T-cell (primary cell): ENCODE results near the gene ANO10. TPM values are rescaled to one million over a fixed set of nuclear protein-coding genes. Genes with fewer than 3 reads are reported as not detected.

Experiments used
- ATAC-seq, 4 experiments: fragments of 200-7000 bp in 3 of 4; fragments of 150-1000 bp in 1 of 4; cut with Tn5 transposase; replicated peaks in 1 of 4; 1 replicate in 3 of 4; 2 replicates in 1 of 4; pipeline ENCODE4 v1.10.0; 2021; ENCODE audit warnings: moderate library complexity in 3 of 4, mild to moderate bottlenecking in 2 of 4, moderate number of reproducible peaks in 1 of 4
- CTCF ChIA-PET, 2 donors: fragments of 300-600 bp; sonication (Branson Sonifier 250); formaldehyde crosslinking; loops; one replicate each; lab custom pipeline; 2022; ENCODE audit warnings: antibody characterized with exemption in 2 of 2; lab: Charles Lee
- POLR2A ChIA-PET, 2 donors: fragments of 300-600 bp; sonication (Branson Sonifier 250); formaldehyde crosslinking; loops; one replicate each; lab custom pipeline; 2022; ENCODE audit warnings: antibody characterized with exemption in 2 of 2; lab: Charles Lee
- DNase-seq, 35 experiments: peaks; one replicate each; pipeline versions ENCODE4 v3.0.0 to v3.0.0-alpha.2; 2013 to 2023
- H3K27ac ChIP-seq: one replicate; pipeline ENCODE4 v1.5.1; 2013; ENCODE audit warnings: low read length
- H3K27me3 ChIP-seq, 2 experiments: replicated peaks in 1 of 2; 1 replicate in 1 of 2; 2 replicates in 1 of 2; pipeline versions ENCODE4 v1.6.1 to v1.7.0; 2013; ENCODE audit warnings: low read length in 1 of 2, mixed read lengths in 1 of 2; ENCODE audit not compliant: control insufficient read depth in 2 of 2, insufficient read depth in 2 of 2; ENCODE audit errors: extremely low read depth in 1 of 2
- H3K36me3 ChIP-seq, 2 donors: 1 replicate in 1 of 2; 2 replicates in 1 of 2; pipeline versions ENCODE4 v1.6.1 to v1.7.0; 2013; ENCODE audit warnings: low read length in 1 of 2; ENCODE audit not compliant: control insufficient read depth in 2 of 2, insufficient read depth in 1 of 2; ENCODE audit errors: extremely low read depth in 1 of 2
- H3K4me1 ChIP-seq, 2 experiments: 1 replicate in 1 of 2; 2 replicates in 1 of 2; pipeline versions ENCODE4 v1.6.1 to v1.7.0; 2013; ENCODE audit warnings: low read length in 2 of 2, mixed read lengths in 1 of 2; ENCODE audit not compliant: insufficient read depth in 2 of 2, control insufficient read depth in 1 of 2; ENCODE audit errors: extremely low read depth in 1 of 2
- H3K4me3 ChIP-seq, 2 donors: 1 replicate in 1 of 2; 2 replicates in 1 of 2; pipeline versions ENCODE4 v1.5.1 to v1.7.0; 2013; ENCODE audit warnings: mild to moderate bottlenecking in 2 of 2, low read length in 1 of 2, moderate library complexity in 1 of 2; ENCODE audit not compliant: control insufficient read depth in 1 of 2; ENCODE audit errors: extremely low read depth in 1 of 2
- H3K9me3 ChIP-seq: 2 replicates; pipeline ENCODE4 v1.7.0; 2013
- H3K27ac Mint-ChIP-seq, 2 donors: one replicate each; pipeline ENCODE4 v1.8.0; 2020 to 2021; ENCODE audit warnings: mild to moderate bottlenecking in 2 of 2, mixed read lengths in 2 of 2
- H3K27me3 Mint-ChIP-seq, 2 donors: one replicate each; pipeline ENCODE4 v1.8.0; 2021 to 2022; ENCODE audit warnings: mixed read lengths in 2 of 2
- H3K36me3 Mint-ChIP-seq: one replicate; pipeline ENCODE4 v1.8.0; 2021; ENCODE audit warnings: mixed read lengths
- H3K4me1 Mint-ChIP-seq, 3 donors: one replicate each; pipeline ENCODE4 v1.8.0; 2020 to 2022; ENCODE audit warnings: mixed read lengths in 3 of 3, mild to moderate bottlenecking in 1 of 3
- H3K4me3 Mint-ChIP-seq, 3 donors: one replicate each; pipeline ENCODE4 v1.8.0; 2020 to 2022; ENCODE audit warnings: mild to moderate bottlenecking in 3 of 3, mixed read lengths in 3 of 3, moderate library complexity in 3 of 3
- H3K9me3 Mint-ChIP-seq, 3 donors: one replicate each; pipeline ENCODE4 v1.8.0; 2020 to 2022; ENCODE audit warnings: mixed read lengths in 3 of 3
- WGBS: methylation state at CpG from one replicate; pipeline ENCODE4 v1.1.5; 2013; ENCODE audit warnings: missing lambda C conversion rate; ENCODE audit not compliant: insufficient coverage; 5-methylcytosine and 5-hydroxymethylcytosine counted together
- total RNA-seq, 35 experiments: library from RNA in 6 of 35; stranded (reverse) in 6 of 35; fragments of 120-200 nt in 1 of 35; gene quantifications; one replicate each; pipeline versions ENCODE4 v1.2.1 to v1.2.4 and lab custom pipeline; 2013 to 2026

The ANO10 gene
- total RNA-seq, 5 donors from 2014 or later (not counting 1 experiment from before 2014, with no cell fraction given) = 8.4 to 12.3 (median 9.4) TPM

- peaks cover 78% of the 10 kb centered on the region for H3K36me3 Mint-ChIP-seq
- peak overlapping the region; percentile 89 to 90 for H3K27ac Mint-ChIP-seq
- H3K27me3 Mint-ChIP-seq = no peaks in the 10 kb centered on the region
- H3K27ac ChIP-seq = peak overlapping the region; percentile 85
- DNase-seq = no peak
- CTCF ChIA-PET = interaction anchor here in 1 of 2 donors (1.1 to 2.7 kb wide), 2 partner anchors 33 to 58 kb away, joined by 3 to 7 read pairs; partner anchors contain the start of gene SNRK
- no peak for ATAC-seq
- H3K4me1 Mint-ChIP-seq = peaks cover 82 to 90% (median 87%) of the 10 kb centered on the region in 3 donors
- POLR2A ChIA-PET = interaction anchor here (0.9 to 1.5 kb wide), 3 partner anchors 10 to 50 kb away, joined by 3 to 5 read pairs (median 3); no protein-coding TSS in a partner anchor
- H3K4me3 Mint-ChIP-seq = peak overlapping the region in 1 of 3 donors; percentile 73
- peaks cover 62 to 64% of the 10 kb centered on the region in 2 experiments for H3K4me1 ChIP-seq
- H3K27me3 ChIP-seq = no peaks in the 10 kb centered on the region
- peaks cover 0 to 5% (median 0%) of the 10 kb centered on the region in 3 donors for H3K9me3 Mint-ChIP-seq
- H3K4me3 ChIP-seq = no peak overlapping the region
- no CpG with 5 or more reads among the region's 3 CpGs for WGBS
- H3K9me3 ChIP-seq = no peaks in the 10 kb centered on the region
- peaks cover 23 to 76% of the 10 kb centered on the region in 2 donors for H3K36me3 ChIP-seq
These were observed 277.3 kb downstream of the ANO10 start for GRCh38 chr3:43344520-43344919.

GRCh38 chr3:43343815-43344214 is 278.0 kb downstream of the ANO10 start:
- ATAC-seq = no peak
- Mint-ChIP-seq H3K4me1 (peaks cover 74 to 83% (median 80%) of the 10 kb centered on the region in 3 donors), H3K9me3 (peaks cover 0 to 5% (median under 1%) of the 10 kb centered on the region in 3 donors), H3K27me3 (no peaks in the 10 kb centered on the region), H3K36me3 (peaks cover 78% of the 10 kb centered on the region), H3K4me3 (peak overlapping the region in 2 of 3 donors; percentile 21 to 59), H3K27ac (peak overlapping the region; percentile 89 to 90)
- Histone ChIP-seq H3K9me3 (peaks cover 2% of the 10 kb centered on the region), H3K4me1 (peaks cover 61% of the 10 kb centered on the region in 2 experiments), H3K4me3 (no peak overlapping the region), H3K36me3 (peaks cover 23 to 76% of the 10 kb centered on the region in 2 donors), H3K27ac (peak overlapping the region; percentile 85), H3K27me3 (no peaks in the 10 kb centered on the region)
- WGBS = no CpG with 5 or more reads among the region's 3 CpGs
- POLR2A ChIA-PET = no interaction called here
- CTCF ChIA-PET = interaction anchor here in 1 of 2 donors (0.7 to 1.1 kb wide), 3 partner anchors 9 to 57 kb away, joined by 3 to 7 read pairs (median 3); partner anchors contain the start of gene SNRK
- no peak for DNase-seq

GRCh38 chr3:43343185-43343584 is 278.6 kb downstream of the ANO10 start:
- H3K36me3 Mint-ChIP-seq = peaks cover 78% of the 10 kb centered on the region
- CTCF ChIA-PET = interaction anchor here in 1 of 2 donors (0.9 kb wide), 1 partner anchor 10 kb away, joined by 7 read pairs; no protein-coding TSS in a partner anchor

GRCh38 chr3:43341788-43342187 is 280.0 kb downstream of the ANO10 start:
- ChIA-PET POLR2A (no interaction called here), CTCF (no interaction called here)
- WGBS = no CpG with 5 or more reads among the region's 2 CpGs
- peaks cover 43 to 46% of the 10 kb centered on the region in 2 experiments for H3K4me1 ChIP-seq
- H3K36me3 Mint-ChIP-seq = peaks cover 74% of the 10 kb centered on the region
- no peaks in the 10 kb centered on the region for H3K27me3 Mint-ChIP-seq
- H3K27me3 ChIP-seq = no peaks in the 10 kb centered on the region
- no peak for ATAC-seq
- DNase-seq = no peak
- peak overlapping the region in 1 of 2 donors; percentile 90 for H3K27ac Mint-ChIP-seq
- peaks cover 0 to 13% (median 7%) of the 10 kb centered on the region in 3 donors for H3K9me3 Mint-ChIP-seq
- peaks cover 17 to 79% of the 10 kb centered on the region in 2 donors for H3K36me3 ChIP-seq
- H3K4me1 Mint-ChIP-seq = peaks cover 54 to 63% (median 61%) of the 10 kb centered on the region in 3 donors
- no peak overlapping the region for H3K4me3 ChIP-seq
- H3K4me3 Mint-ChIP-seq = no peak overlapping the region
- H3K9me3 ChIP-seq = peaks cover 2% of the 10 kb centered on the region
- H3K27ac ChIP-seq = no peak overlapping the region

More at GRCh38 chr3:43343185-43343584, 278.6 kb downstream of the ANO10 start:
- DNase-seq (peak in 3 of 35 experiments; percentile 19 to 46 (median 22)), ATAC-seq (peak in 1 of 4 experiments; percentile 53)
- H3K9me3 ChIP-seq = peaks cover 2% of the 10 kb centered on the region
- Mint-ChIP-seq H3K4me1 (peaks cover 68 to 76% (median 74%) of the 10 kb centered on the region in 3 donors), H3K4me3 (peak overlapping the region; percentile 21 to 59 (median 44)), H3K27ac (peak overlapping the region; percentile 89 to 90), H3K9me3 (peaks cover 0 to 9% (median 7%) of the 10 kb centered on the region in 3 donors), H3K27me3 (no peaks in the 10 kb centered on the region)
- H3K27me3 ChIP-seq = no peaks in the 10 kb centered on the region
- H3K27ac ChIP-seq = peak overlapping the region; percentile 85
- POLR2A ChIA-PET = no interaction called here
- peaks cover 19 to 74% of the 10 kb centered on the region in 2 donors for H3K36me3 ChIP-seq
- peak overlapping the region in 1 of 2 donors; percentile 11 for H3K4me3 ChIP-seq
- 23% methylated on average over 4 of the region's 4 CpGs for WGBS
- peaks cover 55% of the 10 kb centered on the region in 2 experiments for H3K4me1 ChIP-seq

- ChIA-PET POLR2A (interaction anchor here in 1 of 2 donors (0.6 kb wide), 1 partner anchor 40 kb away, joined by 3 read pairs; no protein-coding TSS in a partner anchor), CTCF (no interaction called here)
- Mint-ChIP-seq H3K4me3 (no peak overlapping the region), H3K36me3 (peaks cover 81% of the 10 kb centered on the region), H3K27ac (peak overlapping the region in 1 of 2 donors; percentile 63), H3K4me1 (peaks cover 40 to 51% (median 48%) of the 10 kb centered on the region in 3 donors), H3K27me3 (no peaks in the 10 kb centered on the region), H3K9me3 (peaks cover 4 to 23% (median 16%) of the 10 kb centered on the region in 3 donors)
- H3K4me3 ChIP-seq = no peak overlapping the region
- DNase-seq (no peak), ATAC-seq (no peak)
- WGBS = 100% methylated on average over 6 of the region's 7 CpGs
- H3K9me3 ChIP-seq = peaks cover 6% of the 10 kb centered on the region
- peaks cover 22 to 88% of the 10 kb centered on the region in 2 donors for H3K36me3 ChIP-seq
- H3K27ac ChIP-seq = no peak overlapping the region
- H3K4me1 ChIP-seq = peaks cover 31 to 32% of the 10 kb centered on the region in 2 experiments
- no peaks in the 10 kb centered on the region for H3K27me3 ChIP-seq
These were observed 281.4 kb downstream of the ANO10 start for GRCh38 chr3:43340403-43340802.

GRCh38 chr3:43338295-43338694 is 283.5 kb downstream of the ANO10 start:
- peaks cover 13 to 17% of the 10 kb centered on the region in 2 experiments for H3K4me1 ChIP-seq
- ChIA-PET CTCF (interaction anchor here in 1 of 2 donors (1.8 kb wide), 1 partner anchor 9 kb away, joined by 5 read pairs; no protein-coding TSS in a partner anchor), POLR2A (interaction anchor here in 1 of 2 donors (0.7 to 1.2 kb wide), 2 partner anchors 8 to 145 kb away, joined by 3 read pairs; no protein-coding TSS in a partner anchor)
- no CpG with 5 or more reads among the region's 2 CpGs for WGBS
- no peaks in the 10 kb centered on the region for H3K27me3 Mint-ChIP-seq
- no peak overlapping the region for H3K27ac ChIP-seq
- H3K27ac Mint-ChIP-seq = peak overlapping the region in 1 of 2 donors; percentile 19
- H3K4me3 ChIP-seq = no peak overlapping the region
- peaks cover 8% of the 10 kb centered on the region for H3K9me3 ChIP-seq
- H3K4me1 Mint-ChIP-seq = peaks cover 22 to 32% (median 30%) of the 10 kb centered on the region in 3 donors
- H3K36me3 ChIP-seq = peaks cover 22 to 87% of the 10 kb centered on the region in 2 donors
- ATAC-seq (no peak), DNase-seq (no peak)
- H3K27me3 ChIP-seq = no peaks in the 10 kb centered on the region
- H3K36me3 Mint-ChIP-seq = peaks cover 75% of the 10 kb centered on the region
- H3K4me3 Mint-ChIP-seq = no peak overlapping the region
- H3K9me3 Mint-ChIP-seq = peaks cover 4 to 29% (median 19%) of the 10 kb centered on the region in 3 donors
